NCI-H446 treated with DMSO at 0.1 percent for 48 hours (cell line): ENCODE measurements around the gene PAX8.

Experiments
- DNase-seq: peaks from one replicate; lab custom pipeline; 2025; lab: John Stamatoyannopoulos, UW

The PAX8 gene

DNA sequence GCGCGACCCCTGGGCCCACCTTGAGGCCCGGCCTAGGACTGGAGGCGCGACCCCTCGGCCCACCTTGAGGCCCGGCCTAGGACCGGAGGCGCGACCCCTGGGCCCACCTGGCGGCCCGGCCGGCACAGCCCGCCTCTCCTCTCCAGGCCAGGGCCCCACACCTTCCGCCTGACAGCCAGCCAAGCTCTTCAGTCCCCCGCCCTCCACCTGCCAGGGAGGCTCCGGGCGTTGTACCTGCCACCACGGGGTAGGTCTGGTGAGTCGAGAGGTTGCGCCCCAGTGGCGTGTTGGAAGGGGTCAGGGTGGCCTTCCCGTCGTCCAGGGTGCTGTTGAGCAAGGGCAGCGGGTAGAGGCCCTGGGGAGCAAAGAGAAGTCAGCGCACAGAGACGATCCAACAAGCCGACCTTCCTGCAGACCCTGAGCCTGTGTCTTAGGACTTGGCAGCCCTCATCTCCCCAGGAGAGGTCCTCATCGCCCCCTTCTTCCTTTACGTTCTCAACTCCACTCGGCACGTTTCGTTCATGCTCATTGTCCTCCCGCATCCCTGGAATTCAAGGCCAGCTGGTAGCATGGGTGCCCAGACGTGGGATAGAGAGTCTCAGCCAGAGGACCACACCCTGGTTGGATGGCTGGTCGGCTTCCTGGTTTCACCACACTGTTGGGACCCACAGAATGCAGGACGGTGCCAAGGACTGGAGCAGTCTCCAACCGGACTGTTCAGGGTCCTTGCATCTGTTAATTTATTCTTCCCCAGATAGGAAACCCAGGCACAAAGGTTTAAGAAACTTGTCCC, 42.2 kb downstream of the PAX8 start:
- no peak for DNase-seq

DNA sequence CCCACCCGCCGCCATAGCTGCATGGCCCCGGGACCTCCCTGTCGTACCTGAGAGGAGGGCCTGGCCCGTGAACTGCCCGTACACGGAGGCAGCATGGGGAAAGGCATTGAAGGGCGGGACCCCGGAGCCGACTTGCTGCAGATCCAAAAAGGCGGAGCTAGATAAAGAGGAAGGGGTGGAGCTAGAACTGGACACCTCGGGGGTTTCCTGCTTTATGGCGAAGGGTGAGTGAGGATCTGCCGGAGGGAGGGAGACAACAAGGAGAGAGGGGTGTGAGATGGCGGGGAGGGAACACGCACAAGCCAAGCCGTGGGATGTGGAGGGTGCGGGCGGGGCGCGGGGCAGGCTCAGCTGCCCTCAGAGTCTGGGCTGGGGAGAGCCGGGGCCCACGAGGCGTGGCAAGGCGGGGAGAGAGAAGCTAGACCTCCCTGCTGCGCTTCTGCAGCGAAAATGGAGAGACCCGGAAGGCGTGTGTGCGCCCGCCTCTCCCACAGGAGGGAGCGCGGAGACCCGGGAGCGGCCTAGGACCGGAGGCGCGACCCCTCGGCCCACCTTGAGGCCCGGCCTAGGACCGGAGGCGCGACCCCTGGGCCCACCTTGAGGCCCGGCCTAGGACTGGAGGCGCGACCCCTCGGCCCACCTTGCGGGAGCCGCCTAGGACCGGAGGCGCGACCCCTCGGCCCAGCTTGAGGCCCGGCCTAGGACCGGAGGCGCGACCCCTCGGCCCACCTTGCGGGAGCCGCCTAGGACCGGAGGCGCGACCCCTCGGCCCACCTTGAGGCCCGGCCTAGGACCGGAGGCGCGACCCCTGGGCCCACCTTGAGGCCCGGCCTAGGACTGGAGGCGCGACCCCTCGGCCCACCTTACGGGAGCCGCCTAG, 43.1 kb downstream of the PAX8 start:
- peak; percentile 12 for DNase-seq

DNA sequence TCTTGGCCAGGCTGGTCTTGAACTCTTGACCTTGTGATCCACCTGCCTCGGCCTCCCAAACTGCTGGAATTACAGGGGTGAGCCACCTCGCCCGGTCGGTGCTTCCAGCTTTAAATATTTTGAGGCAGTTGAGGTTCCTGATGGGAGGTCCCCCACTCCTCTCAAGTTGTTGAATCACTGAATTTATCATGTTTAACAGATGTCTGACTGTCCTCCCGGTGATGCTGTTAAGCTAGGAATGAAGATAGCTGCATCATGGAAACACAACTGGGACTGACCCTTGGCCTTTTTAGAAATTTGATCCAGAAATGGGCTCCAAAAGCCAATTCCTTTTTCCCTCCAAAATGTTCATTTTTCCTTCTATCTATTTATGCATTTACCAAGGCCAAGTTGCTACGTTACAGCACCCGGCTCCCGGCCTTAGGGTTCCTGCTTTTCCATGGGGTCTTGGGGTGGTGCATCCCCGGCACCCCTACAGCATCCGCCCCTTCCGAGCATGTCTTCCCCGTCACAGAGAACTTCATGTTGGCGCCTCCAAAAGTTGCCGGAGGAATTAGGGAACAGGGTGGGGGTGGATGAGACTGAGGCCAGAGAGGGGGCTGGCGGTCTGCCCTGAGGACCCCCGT, 43.9 kb downstream of the PAX8 start:
- DNase-seq: no peak

DNA sequence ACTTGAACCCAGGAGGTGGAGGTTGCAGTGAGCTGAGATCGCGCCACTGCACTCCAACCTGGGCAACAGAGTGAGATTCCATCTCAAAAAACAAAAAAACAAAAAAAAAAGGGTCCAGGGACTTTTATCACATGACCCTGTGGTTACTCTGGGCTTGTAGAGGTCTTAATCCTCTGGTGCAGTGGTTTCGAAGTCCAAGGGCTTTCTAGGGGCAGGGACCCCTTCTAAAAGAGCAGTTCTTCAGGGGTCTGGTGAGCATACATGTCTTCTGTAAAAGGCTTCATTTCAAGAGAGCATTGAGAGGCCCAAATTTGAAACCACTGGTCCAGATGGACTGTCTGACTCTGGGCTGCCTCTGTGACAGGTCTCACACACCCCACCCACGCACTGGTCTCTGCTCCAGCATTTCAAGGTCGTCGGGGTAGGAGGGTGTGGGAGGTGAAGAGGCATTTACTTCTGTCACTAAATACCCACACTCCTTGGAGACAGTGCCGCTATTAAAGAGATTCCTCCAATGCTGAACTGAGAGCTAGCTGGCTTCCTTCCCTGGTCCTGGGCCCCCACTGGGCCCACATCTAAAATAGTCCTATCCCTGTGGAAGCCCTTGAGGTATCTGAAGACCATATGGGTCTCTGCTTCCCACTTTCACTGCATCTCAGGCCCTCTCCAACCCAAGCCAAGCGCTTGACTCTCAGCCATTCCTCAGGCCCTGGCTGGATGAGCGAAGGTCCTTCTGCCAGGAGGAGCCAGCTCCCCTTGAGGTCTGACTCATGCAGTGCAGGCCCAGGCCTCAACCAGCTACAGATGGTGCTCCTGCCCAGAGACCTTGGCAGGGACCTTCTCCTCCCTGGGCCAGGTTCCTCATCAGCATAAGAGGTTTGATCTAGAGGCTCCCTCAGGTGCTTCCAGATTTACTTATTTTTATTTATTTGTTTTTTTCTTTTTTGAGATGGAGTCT, 44.8 kb downstream of the PAX8 start:
- DNase-seq: peak; percentile 80

DNA sequence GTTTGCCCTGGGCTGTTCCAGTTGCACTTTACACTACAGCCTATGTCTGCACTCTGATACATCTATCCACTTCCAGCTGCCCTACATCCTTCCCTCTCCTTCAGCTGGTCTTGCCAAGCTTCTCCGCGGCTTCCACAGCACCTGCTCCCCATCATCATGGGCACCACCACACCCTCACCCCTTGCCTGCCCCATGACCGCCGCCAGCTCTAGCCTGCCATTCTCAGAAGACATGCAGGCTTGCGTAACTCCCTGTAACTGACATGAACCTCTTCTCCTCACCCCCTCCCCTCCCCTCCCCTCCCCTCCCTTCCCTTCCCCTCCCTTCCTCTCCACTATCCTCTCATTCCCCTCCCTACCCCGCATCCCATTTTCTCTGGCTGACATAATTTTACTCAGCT, 46.0 kb downstream of the PAX8 start:
- DNase-seq: no peak

DNA sequence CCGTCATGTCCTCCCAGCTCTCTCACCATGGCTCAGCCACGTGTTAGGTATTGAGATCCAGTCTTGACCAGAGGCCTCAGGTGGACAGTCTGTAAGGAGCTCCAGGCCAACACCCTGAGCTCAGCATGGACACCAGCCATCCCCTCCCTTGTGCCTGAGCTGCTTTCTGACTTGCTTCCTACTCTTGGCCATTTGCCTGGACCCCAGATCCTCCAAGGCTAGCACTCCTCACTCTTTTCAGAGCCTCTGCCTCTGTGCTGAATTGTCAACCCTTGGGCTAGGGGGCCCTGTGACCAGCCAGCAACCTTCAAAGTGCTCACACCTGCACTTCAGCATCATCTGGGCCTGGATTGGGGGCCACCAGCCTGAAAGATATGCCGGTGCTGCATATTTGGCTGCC, 46.6 kb downstream of the PAX8 start:
- DNase-seq: no peak

DNA sequence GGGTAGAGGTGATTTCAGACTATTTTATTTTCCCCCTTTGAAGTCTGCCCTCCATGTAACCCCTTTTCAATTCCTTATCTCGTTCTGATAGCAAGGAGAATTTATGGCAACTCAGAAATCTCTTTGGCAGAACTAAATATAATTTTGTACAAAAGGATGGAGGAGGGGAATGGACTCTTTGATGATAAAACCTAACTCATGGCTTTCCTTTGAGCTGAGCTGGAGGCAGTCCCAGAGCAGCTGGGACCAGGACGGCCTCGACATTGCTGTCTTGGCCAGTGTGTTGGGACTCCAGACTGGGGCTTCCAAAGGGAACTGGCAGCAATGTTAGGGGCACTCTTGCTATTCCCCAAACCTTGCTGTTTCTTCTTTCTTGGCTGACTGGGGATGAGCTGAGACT, 47.7 kb downstream of the PAX8 start:
- DNase-seq: no peak

DNA sequence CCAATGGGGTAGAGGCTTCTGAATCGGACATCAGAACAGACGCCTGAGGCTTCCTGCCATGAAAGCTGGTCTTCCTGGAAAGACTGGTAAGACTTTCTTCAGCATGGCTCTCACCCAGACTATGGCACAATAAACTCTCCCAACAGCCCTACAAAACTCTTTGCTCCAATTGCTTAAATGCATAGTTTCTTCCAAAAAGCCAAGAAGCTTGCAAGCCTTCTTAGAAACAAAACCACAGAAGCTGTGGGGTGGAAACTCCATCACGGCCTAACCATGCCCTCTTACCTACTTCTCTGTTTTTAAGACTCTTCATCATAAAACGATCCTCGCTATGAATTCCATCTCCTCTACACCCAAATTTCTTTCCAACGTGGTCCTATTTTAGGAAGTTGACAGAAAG, 48.2 kb downstream of the PAX8 start:
- no peak for DNase-seq

DNA sequence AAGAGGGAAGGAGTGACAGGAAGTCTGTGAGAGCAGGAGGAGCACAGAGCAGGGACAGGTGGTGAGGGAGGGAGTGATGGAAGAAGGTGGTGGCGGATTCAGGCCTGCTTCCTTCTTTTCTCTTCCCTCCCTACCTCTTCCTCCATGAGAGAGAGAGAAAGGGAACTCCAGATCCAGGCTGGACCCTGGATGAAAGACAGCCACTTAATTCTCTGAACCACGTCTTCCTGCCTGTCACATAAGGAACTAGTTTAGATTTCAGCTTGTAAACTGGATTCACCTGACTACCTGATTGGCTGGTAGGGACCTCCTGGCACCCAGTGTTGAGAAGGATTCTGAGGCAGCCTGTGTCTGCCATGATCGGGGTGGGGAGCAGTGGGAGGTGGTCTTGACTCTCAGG, 48.9 kb downstream of the PAX8 start:
- DNase-seq: no peak

DNA sequence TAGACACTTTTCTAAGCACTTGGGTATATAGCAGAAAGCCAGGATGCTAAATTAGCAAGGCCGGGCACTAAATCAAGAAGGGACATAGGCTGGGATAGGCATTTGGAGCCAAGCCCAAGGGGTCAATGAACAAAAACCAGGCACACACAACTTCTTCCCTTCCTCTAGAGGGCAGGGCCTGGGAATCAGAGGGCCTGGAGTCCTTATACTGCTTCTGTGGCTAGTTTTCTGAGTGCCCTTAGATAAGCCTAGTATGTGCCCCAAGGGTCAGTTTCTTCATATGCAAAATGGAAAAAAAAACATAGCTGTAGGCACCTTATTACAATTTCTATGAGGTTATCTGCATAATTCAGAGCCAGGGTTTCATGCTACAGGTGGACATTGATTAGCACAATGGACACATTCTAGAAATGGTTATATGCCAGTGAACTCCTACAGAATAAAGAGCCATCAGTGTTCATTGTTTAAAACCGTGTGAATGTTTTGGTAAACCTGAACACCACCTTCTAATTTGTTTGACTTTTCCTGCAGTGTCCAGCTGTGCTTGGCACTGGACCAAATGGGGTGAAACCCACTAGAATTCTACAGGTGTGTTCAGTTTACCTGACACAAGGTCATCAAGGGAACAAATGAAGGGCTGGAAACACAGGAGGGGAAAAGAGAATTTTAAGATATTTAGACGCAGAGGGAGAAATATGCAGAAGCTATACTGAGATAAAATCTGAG, 49.6 kb downstream of the PAX8 start:
- DNase-seq: no peak

DNA sequence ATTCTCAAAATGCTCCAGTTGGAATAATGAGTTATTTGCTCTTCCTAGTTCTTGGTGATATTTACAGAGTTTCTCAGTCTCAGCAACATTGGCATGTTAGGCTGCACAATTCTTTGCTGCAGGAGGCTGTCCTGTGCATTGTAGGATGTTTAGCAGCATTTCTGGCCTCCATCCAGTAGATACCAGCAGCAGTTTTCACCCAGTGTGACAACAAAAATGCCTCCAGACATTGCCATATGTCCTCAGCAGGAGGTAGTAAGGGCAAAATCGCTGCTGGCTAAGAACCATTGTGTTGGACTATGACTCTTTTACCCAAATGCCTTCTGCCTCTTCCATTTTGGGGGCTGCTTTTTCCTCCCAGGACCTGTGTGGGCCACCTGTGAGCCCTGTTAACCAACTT, 50.4 kb downstream of the PAX8 start:
- peak; percentile 7 for DNase-seq

DNA sequence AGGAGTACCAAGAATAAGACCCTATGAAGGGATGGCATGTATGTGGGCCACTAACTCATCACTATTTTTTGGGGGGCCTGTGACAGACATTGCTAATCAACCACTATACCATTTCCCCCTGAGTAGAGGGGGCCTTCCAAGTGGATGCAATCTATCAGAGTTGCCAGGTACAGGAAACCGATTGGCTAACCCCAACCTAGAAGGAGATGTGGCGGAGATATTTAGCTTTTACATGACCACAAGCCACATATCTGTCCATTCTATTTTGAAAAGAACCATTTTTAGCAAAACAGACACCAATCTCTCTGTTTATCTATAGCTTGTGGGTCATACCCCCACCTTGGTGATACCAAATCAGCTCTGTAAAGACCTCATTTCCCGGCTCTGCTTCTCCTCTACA, 51.0 kb downstream of the PAX8 start:
- DNase-seq: no peak

DNA sequence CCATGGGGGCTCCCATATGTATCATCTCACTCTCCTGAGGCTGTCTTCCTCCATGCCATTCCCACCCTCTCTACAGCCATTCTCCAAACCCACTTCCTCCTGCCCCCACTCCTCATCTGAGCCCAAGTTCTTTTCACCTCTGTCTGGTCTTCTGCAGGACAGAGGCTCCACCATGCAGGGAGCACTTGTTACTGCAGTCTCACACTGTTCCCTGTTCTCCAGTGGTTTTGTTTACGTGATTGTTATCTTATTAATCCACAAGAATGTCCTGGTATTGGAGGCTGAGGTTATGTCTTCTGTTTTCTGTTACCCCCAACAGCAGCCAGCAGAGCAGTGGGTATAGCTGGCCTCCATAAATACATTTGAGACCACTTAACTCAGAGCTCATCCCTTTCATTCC, 51.4 kb downstream of the PAX8 start:
- DNase-seq: no peak

DNA sequence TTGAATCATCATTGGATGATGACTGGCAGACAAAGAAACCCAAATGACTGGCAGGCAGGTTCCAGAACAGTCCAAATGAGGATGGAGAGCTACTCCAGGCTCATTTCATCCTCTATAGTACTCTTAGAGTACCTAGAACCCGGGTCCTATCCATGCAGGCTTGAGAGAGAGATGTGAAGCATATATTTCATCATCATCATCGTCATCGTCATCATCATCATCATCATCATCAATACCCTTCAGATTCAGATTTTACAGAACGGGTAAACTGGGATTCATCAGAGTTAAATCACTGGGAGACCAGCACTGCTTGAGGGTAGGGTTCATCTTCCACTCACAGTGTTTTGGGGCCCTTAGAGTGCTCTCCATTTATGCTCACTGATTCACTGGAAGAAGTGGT, 52.3 kb downstream of the PAX8 start:
- DNase-seq: no peak

DNA sequence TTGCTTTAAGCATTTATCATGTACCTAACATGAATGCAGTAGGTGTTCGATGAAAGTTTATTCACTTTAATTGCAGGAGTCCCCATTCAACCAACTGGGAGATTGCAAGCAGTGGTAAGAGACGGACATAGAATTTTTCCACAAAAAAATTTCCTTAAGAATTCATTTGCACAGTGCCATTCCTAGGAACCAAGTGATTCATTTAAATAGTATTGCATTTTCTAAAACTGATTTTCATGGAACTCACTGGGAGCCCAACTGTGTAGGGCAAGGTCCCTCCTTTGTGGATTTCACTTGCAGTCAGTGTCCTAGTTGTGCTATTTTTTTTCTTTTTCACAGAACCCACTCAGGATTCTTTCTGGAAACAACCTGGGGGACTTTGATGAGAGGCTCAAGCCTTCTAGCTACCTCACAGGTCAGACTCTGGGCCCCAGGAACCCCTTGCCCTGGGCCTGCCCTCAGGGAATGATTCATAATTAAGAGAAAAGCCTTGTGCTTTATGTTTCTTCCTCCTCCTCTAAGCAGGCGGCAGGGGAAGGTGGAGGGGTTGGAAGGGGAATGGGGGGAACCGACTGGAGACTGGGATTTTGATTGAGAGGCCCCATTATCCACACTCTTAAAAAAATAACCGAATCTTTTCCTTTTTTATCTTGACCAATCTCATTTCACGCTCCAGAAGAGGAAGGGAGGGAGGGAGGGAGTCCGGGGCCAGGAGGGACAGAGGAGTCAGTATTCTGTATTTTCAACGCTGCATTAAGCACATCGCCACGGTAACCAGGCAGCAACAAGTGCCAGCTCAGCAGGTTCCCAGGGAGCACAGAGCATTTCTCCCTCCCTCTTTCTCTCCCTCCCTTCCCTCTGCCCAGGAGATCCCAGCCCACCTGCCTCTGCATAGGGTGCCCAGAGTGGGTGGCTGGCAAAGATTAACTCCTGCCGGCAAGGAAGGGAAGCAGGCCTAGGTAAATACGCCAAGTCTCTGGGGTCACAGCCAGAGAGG, 53.2 kb downstream of the PAX8 start:
- peak; percentile 21 for DNase-seq

DNA sequence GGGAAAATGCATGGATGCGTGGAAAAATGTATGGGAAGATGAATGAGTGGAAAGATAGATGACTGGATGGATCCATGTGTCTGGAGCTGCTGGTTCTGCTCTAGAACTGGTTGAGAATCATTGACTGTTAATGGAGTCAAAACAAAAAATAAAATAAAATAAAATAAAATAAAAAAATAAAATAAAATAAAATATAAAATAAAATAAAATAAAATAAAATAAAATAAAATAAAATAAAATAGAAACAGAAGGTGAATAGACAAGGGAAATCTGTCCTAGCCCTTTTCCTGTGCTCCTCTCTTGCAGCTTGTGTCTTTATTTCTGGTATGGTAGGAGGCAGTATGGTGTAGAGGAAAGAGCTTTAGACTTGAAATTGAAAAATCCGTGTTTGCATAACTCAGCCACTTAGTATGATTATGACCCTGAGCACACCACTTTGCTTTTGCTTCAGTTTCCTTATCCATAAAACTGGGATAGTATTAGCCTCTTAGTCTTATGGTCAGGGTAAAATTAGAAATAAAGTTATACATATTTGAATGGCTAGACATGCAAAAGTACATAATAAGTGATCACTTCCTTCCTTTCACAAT, 54.0 kb downstream of the PAX8 start:
- DNase-seq: no peak

DNA sequence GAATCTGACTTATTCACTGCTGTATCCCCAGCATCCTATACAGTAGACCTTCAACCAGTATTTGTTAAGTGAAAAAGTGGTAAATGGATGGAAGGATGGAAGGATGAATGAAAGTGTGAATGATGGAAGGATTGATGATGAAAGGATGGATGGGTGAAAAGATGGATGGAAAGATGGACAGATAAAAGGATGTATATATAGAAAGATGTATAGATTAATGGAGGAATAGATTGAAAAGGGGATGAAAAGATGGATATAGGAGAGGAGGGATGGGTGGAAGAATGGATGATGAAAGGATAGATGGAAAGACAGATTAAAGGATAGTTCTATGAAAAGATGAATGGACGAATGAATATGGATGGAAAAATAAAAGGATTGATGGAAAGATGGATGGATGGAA, 54.9 kb downstream of the PAX8 start:
- no peak for DNase-seq

DNA sequence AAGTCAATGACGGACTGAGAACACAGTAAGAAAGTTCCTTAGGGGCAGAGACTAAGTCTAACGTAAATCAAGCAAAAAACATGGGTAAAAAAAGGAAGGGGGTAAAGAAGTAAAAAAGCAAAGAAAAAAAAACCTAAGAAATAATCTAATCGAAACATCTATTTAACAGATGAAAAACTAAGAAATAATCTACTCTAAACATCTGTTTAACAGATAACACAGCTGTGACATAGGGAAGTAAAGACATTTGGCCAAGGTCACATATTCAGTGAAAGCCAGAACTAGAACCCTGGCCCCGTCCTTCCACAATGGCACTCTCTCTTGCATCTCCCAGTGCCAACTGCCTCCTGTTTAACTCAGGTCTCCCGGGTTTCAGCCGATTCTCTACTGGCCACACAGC, 56.9 kb downstream of the PAX8 start:
- no peak for DNase-seq

DNA sequence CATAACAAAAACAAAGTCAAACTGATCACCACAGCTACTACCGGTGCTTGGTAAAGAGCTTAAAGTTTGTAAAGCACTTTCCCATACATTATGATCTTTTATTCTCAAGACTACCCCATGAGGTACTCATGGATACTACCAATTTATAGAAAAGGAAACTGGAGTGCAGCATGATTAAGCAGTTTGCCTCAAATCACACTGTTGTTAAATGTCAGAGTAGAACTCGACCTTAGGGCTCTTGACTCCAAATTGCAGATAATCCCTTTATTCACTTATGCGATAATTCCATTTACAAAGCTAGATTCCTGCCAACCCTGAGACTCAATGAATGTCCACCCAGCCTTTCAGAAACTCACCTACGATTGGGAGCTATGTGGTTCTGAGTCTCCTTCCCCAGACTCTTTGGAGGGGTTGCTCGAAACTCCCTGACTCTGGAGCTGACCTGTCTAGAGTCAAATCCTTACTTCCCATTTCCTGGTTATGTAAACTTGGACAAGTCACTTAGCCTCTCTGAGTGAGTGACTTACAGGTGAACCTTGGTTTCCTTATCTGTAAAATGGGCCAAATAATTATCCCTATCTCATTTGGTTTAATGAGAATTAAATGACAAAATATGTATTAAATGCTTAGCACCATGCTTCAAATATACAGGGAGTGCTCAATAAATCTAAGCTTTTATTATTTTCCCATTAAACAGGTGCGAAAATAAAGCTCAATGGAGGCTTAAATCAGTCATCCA, 57.6 kb downstream of the PAX8 start:
- DNase-seq: no peak
